ENCODE measurements around the gene TTLL12.

DNA sequence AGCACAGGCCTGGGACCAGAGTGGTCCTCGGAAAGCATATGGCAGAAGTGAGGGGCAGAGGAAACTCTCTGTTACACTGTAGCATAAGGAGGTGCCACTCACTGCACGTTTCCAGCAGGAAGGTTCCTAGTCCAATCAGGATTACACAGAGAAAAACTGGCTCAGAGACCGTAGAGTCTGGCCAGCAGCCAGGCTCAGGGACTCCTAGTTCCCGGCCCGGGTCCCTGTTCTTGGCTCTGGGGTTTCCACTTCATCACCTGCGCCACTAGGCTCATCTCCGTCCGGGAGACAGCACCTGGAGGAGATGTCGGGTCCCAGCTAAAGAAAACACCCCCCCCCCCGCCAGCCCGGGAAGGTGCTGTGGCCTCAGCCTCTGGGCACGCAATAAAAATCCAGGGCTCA is 1.1 kb downstream of the TTLL12 start:
- no peak for TF ChIP-seq POLR2A (IDR thresholded peaks at IDR 0.05; ENCODE audit: low read depth, low read length)
- no peak for TF ChIP-seq POLR2AphosphoS5 (IDR thresholded peaks at IDR 0.05; ENCODE audit: low read depth, low read length)
- no peak for TF ChIP-seq SPI1 (IDR thresholded peaks at IDR 0.05; ENCODE audit: low read depth, low read length)
- no peak for TF ChIP-seq POU2F2 (IDR thresholded peaks at IDR 0.05; ENCODE audit: low read depth, low read length)
- no peak for TF ChIP-seq TAF1 (IDR thresholded peaks at IDR 0.05; ENCODE audit: low read depth, low read length)

Measured in GM12891 (cell line).